Esophagus squamous epithelium (tissue), 5 donors: Measurements from ENCODE around the gene NISCH. TPM values are rescaled to one million over a fixed set of nuclear protein-coding genes. Genes with fewer than 3 reads are reported as not detected.
A peak's percentile ranks its signal among the peaks of the same experiment; 100 is the strongest.

ENCODE experiments used
- DNase-seq: peaks from one replicate; lab custom pipeline; 2025; lab: John Stamatoyannopoulos, UW
- H3K27ac ChIP-seq, 4 donors: fragments of 200-600 bp; sonication (generic); one replicate each; pipeline ENCODE4 v1.5.1; 2016 to 2019; ENCODE audit warnings: mild to moderate bottlenecking in 1 of 4
- H3K27me3 ChIP-seq, 4 donors: fragments of 200-600 bp; sonication (generic); 1 replicate in 3 of 4; 2 replicates in 1 of 4; pipeline versions ENCODE4 v1.5.1 to v1.6.0; 2017 to 2021; ENCODE audit warnings: antibody characterized with exemption in 1 of 4
- H3K36me3 ChIP-seq, 3 donors: fragments of 200-600 bp; sonication (generic); one replicate each; pipeline ENCODE4 v1.5.1; 2016 to 2019
- H3K4me1 ChIP-seq, 3 donors: fragments of 200-600 bp; sonication (generic); one replicate each; pipeline ENCODE4 v1.5.1; 2017 to 2019
- H3K4me3 ChIP-seq, 4 donors: fragments of 200-600 bp; sonication (generic); 1 replicate in 3 of 4; 2 replicates in 1 of 4; pipeline ENCODE4 v1.5.1; 2016 to 2019; ENCODE audit warnings: mild to moderate bottlenecking in 2 of 4, moderate library complexity in 1 of 4
- H3K9me3 ChIP-seq, 3 donors: fragments of 200-600 bp; sonication (generic); one replicate each; pipeline ENCODE4 v1.5.1; 2016 to 2019
- POLR2A ChIP-seq, 4 donors: fragments of 450-650 bp; IDR thresholded peaks; one replicate each; pipeline ENCODE4 v1.6.1; 2017; ENCODE audit warnings: antibody characterized with exemption in 4 of 4, mild to moderate bottlenecking in 4 of 4, moderate library complexity in 3 of 4
- WGBS, 2 donors: methylation state at CpG; one replicate each; pipeline ENCODE4 v1.1.5; 2018; 5-methylcytosine and 5-hydroxymethylcytosine counted together
- intact Hi-C: fragments of 100-400 bp; cut with DNase I; formaldehyde crosslinking; loops from one replicate; pipeline ENCODE4 v1.15.0; 2022
- total RNA-seq, 4 donors: library from RNA; depleted of rRNA; stranded (reverse); fragments of >200 nt; gene quantifications; one replicate each; pipeline ENCODE4 v1.1.0, GENCODE V29; 2016
- TF ChIP-seq, protein P1 (sequence below), 6 experiments: fragments of 450-650 bp in 4 of 6; fragments of 200-600 bp in 2 of 6; sonication (generic) in 2 of 6; IDR thresholded peaks; one replicate each; pipeline ENCODE4 v1.5.1; 2016 to 2019; ENCODE audit warnings: antibody characterized with exemption in 6 of 6, mild to moderate bottlenecking in 4 of 6, moderate library complexity in 4 of 6
- donor health status: DM: yes; HTN: yes; CAD: no.

The NISCH gene
- total RNA-seq, 4 donors from 2014 or later, result 33.6 to 82.2 (median 40.6) TPM

DNA sequence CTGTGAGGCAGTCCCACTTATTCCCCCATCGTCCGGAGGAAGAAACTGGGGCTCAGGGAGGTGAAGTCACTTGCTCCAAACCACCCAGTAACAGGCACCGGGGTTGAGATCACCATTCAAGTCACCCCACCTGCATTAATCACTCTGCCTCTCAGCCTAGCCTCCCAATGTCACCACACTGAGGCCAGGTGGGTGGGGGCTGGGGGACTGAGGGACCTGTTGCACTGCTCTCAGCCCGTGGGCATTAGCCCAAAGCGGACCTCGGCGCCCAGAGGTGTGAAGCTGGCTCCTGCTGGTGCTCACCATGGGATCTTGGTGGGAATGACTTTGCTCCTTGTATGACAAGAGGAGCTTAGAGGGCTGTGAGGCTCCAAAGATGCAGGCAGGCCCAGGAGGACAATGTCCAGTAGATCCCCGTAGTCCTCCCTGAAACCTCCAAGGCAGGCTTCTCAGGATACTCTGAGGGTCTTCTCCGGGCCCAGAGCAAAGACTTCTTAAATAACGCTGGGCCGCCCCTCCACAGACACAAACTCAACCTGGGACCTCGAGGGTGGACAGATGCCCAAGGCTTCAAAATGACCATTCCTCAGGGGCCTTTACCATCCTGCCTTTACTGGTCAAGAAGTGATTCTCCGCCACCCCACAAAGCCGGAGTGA is 76.6 kb downstream of the NISCH start:
- H3K4me1 ChIP-seq, result peaks cover 51 to 91% (median 55%) of the 10 kb centered on the region in 3 donors
- intact Hi-C loops, result loop anchor here (5.0 to 10.0 kb wide), 2 partner anchors 50 to 153 kb away; partner anchors contain the start of genes GNL3 and PBRM1
- no peaks in the 10 kb centered on the region for H3K9me3 ChIP-seq
- TF ChIP-seq, protein P1, sequence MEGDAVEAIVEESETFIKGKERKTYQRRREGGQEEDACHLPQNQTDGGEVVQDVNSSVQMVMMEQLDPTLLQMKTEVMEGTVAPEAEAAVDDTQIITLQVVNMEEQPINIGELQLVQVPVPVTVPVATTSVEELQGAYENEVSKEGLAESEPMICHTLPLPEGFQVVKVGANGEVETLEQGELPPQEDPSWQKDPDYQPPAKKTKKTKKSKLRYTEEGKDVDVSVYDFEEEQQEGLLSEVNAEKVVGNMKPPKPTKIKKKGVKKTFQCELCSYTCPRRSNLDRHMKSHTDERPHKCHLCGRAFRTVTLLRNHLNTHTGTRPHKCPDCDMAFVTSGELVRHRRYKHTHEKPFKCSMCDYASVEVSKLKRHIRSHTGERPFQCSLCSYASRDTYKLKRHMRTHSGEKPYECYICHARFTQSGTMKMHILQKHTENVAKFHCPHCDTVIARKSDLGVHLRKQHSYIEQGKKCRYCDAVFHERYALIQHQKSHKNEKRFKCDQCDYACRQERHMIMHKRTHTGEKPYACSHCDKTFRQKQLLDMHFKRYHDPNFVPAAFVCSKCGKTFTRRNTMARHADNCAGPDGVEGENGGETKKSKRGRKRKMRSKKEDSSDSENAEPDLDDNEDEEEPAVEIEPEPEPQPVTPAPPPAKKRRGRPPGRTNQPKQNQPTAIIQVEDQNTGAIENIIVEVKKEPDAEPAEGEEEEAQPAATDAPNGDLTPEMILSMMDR (IDR thresholded peaks at IDR 0.05), result no peak
- TF ChIP-seq POLR2A (IDR thresholded peaks at IDR 0.05), result no peak
- no peaks in the 10 kb centered on the region for H3K27me3 ChIP-seq
- WGBS, 2 donors, result 66 to 81% methylated on average over 7 to 9 of the region's 14 CpGs
- peak overlapping the region; percentile 23 to 95 (median 88) for H3K27ac ChIP-seq
- DNase-seq, result no peak
- peaks cover 0 to 23% (median 11%) of the 10 kb centered on the region in 3 donors for H3K36me3 ChIP-seq
- H3K4me3 ChIP-seq, result peak overlapping the region; percentile 70 to 88 (median 76)

DNA sequence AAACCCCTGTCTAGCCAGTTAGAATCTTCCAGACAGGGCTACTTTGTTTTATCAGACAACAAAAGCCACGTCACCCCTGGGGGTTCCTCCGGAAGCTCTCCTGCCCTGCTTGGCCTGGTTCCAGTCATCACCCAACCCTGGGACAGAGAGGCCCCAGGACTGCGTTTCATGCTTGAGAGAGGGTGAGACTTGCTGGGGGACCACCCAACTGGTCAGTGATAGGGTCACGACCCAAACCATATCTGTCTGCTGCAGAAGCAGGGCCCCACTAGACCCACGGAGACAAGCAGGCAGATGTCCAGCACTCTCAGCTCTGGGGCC is 77.1 kb downstream of the NISCH start:
- Histone ChIP-seq H3K27me3 (no peaks in the 10 kb centered on the region), H3K36me3 (peaks cover 0 to 18% (median 6%) of the 10 kb centered on the region in 3 donors), H3K27ac (peak overlapping the region; percentile 72 to 95 (median 88)), H3K4me3 (peak overlapping the region; percentile 70 to 88 (median 76)), H3K9me3 (no peaks in the 10 kb centered on the region), H3K4me1 (peaks cover 55 to 91% (median 57%) of the 10 kb centered on the region in 3 donors)
- TF ChIP-seq, protein P1 (IDR thresholded peaks at IDR 0.05), result no peak
- TF ChIP-seq POLR2A (IDR thresholded peaks at IDR 0.05), result no peak
- no peak for DNase-seq
- intact Hi-C loops, result loop anchor here (5.0 to 10.0 kb wide), 2 partner anchors 50 to 152 kb away; partner anchors contain the start of genes GNL3 and PBRM1
- WGBS, 2 donors, result 23% methylated on average over 2 of the region's 5 CpGs; no CpG with 5 or more reads in 1 of the 2 donors

DNA sequence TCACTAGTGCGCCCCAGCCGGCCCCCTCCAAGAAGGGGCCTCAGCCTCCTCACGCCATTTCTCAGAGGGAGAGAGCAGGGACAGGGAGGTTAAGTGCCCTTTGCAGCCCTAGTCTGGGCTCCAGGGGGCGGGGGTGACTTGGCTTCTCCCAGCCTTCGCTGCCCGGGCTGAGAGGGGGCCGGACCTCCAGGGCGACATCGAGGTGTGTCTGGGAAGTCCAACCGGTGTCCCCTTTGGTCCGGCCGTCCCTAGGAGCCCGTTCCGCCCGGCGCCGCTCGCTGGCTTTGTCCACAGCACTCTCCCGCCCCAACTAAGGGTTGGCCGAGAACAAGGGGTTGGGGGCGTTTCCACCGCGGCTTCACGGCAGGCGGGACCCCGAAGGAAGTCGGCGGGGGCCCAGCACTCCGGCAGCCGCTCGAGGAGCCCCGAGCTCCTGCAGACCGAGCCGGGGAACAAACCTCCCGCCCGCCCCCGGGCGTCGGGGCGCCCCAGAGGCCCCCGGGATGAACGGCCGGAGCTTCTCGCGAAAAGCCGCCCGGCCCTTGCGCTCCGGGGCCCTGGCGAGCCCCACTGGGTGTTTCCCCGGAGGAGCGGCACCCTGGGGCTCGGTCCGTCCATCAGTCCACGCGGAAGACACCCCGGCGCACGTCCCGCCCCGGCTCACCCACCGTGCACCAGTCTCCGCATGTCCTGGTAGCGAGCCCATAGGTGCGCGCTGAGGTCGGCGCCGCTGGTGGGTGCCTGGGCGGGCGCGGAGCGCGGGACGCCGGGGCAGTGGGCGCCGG is 77.6 kb downstream of the NISCH start:
- TF ChIP-seq, protein P1 (IDR thresholded peaks at IDR 0.05), result no peak
- no peak for TF ChIP-seq POLR2A (IDR thresholded peaks at IDR 0.05)
- DNase-seq, result no peak
- peak overlapping the region; percentile 72 to 95 (median 88) for H3K27ac ChIP-seq
- WGBS, 2 donors, result 0% methylated on average over 5 of the region's 78 CpGs; no CpG with 5 or more reads in 1 of the 2 donors
- no peaks in the 10 kb centered on the region for H3K9me3 ChIP-seq
- H3K4me1 ChIP-seq, result peaks cover 60 to 91% (median 63%) of the 10 kb centered on the region in 3 donors
- H3K27me3 ChIP-seq, result no peaks in the 10 kb centered on the region
- intact Hi-C loops, result loop anchor here (5.0 to 10.0 kb wide), 2 partner anchors 51 to 152 kb away; partner anchors contain the start of genes GNL3 and PBRM1
- H3K36me3 ChIP-seq, result peaks cover 0 to 12% (median under 1%) of the 10 kb centered on the region in 3 donors
- H3K4me3 ChIP-seq, result peak overlapping the region; percentile 70 to 88 (median 76)

DNA sequence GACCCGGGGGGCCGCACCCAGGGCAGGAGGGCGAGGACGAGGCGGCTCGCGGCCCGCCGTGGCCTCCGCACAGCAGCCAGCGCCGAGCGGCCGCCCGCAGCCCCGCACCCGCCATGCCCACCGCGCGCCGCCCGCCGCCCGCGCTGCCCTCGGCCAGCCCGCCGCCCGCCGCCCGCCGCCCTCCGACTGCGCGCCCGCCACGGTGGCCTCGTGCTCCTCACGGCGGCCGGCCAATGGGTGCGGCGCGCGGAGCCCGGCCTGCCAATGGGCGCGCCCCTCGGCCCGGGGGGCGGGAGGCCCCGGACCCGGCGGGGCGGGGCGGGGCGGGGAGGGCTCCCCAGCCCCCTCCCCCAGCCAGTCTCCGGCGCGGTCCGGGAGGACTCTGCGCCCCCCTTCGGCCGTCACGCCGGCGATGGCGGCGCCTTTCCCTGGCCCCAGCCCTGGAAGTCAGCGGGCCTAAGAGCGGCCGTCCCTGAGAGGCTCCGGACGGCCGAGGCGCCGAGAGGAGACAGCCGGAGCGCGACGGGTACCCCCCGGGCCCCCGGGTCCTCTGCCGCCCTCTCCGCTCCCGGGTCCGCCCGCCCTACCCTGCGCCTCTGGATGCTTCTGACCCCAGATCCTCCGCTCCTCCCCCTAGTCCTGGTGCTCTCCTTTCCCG is 78.3 kb downstream of the NISCH start, which contains the start of gene NT5DC2:
NT5DC2 (minus strand) TSS at position 235 of the 658 bp plus-strand sequence; CDS start at position 115, 120 bp downstream.
- no CpG with 5 or more reads among the region's 91 CpGs for WGBS, 2 donors
- H3K4me1 ChIP-seq, result peaks cover 67 to 91% (median 70%) of the 10 kb centered on the region in 3 donors

More for the DNA sequence above, 78.3 kb downstream of the NISCH start, which contains the start of gene NT5DC2:
- H3K4me3 ChIP-seq, result peak within 1 kb of the TSS; percentile 70 to 88 (median 76)
- no peaks in the 10 kb centered on the region for H3K9me3 ChIP-seq
- intact Hi-C loops, result loop anchor here (5.0 to 10.0 kb wide), 2 partner anchors 51 to 151 kb away; partner anchors contain the start of genes GNL3 and PBRM1
- peak in 1 of 4 donors; percentile 37 for TF ChIP-seq POLR2A (IDR thresholded peaks at IDR 0.05)
- TF ChIP-seq, protein P1 (IDR thresholded peaks at IDR 0.05), result no peak
- peak within 1 kb of the TSS; percentile 77 to 95 (median 92) for H3K27ac ChIP-seq
- peaks cover 0 to 5% (median 0%) of the 10 kb centered on the region in 3 donors for H3K36me3 ChIP-seq
- H3K27me3 ChIP-seq, result no peaks in the 10 kb centered on the region
- DNase-seq, result no peak
